Lower leg skin (tissue), 3 donors: ENCODE data around the gene LRRC10.

Experiments
- CTCF ChIP-seq, 3 donors: fragments of 450-650 bp; IDR thresholded peaks; one replicate each; pipeline ENCODE4 v1.5.1; 2016; ENCODE audit warnings: antibody characterized with exemption in 3 of 3, mild to moderate bottlenecking in 3 of 3, moderate library complexity in 2 of 3
- POLR2A ChIP-seq, 2 donors: fragments of 450-650 bp; IDR thresholded peaks; one replicate each; pipeline ENCODE4 v1.6.1; 2016 to 2017; ENCODE audit warnings: antibody characterized with exemption in 2 of 2, mild to moderate bottlenecking in 1 of 2, moderate library complexity in 1 of 2

GRCh38 chr12:69563166-69563762 lies 47.4 kb downstream of the LRRC10 start:
- TF ChIP-seq CTCF (IDR thresholded peaks at IDR 0.05) (no peak), POLR2A (IDR thresholded peaks at IDR 0.05) (no peak)
